Transverse colon (tissue), 3 donors: ENCODE measurements around the gene FAM20B.

Experiments used
- CTCF ChIP-seq, 5 experiments: fragments of 200-600 bp in 3 of 5; fragments of 450-650 bp in 2 of 5; sonication (generic) in 3 of 5; IDR thresholded peaks; 1 replicate in 2 of 5; 2 replicates in 3 of 5; pipeline ENCODE4 v1.5.1; 2016 to 2017; ENCODE audit warnings: antibody characterized with exemption in 5 of 5, inconsistent platforms in 3 of 5, mild to moderate bottlenecking in 2 of 5, moderate library complexity in 1 of 5
- POLR2A ChIP-seq: fragments of 450-650 bp; IDR thresholded peaks from one replicate; pipeline ENCODE4 v1.6.1; 2016; ENCODE audit warnings: antibody characterized with exemption, mild to moderate bottlenecking, moderate library complexity

- TF ChIP-seq POLR2A: no peak
- TF ChIP-seq CTCF (IDR thresholded peaks at IDR 0.05): no peak
These were observed 3.8 kb upstream of the FAM20B start for GRCh38 chr1:179021873-179022272.
